H1 (cell line): ENCODE measurements around the gene ADD2. TPM values are rescaled to one million over a fixed set of nuclear protein-coding genes. Genes with fewer than 3 reads are reported as not detected.

Experiments used
- CTCF ChIA-PET: fragments of 300-600 bp; sonication (Branson Sonifier 250); formaldehyde crosslinking; loops from one replicate; lab custom pipeline; 2021; ENCODE audit not compliant: partially characterized antibody; lab: Charles Lee
- POLR2A ChIA-PET: fragments of 300-600 bp; sonication (Branson Sonifier 250); formaldehyde crosslinking; loops from one replicate; lab custom pipeline; 2021; ENCODE audit warnings: inconsistent platforms; ENCODE audit not compliant: partially characterized antibody; lab: Charles Lee
- DNase-seq, 2 experiments: peaks; one replicate each; pipeline versions ENCODE4 v3.0.0 to v3.0.0-alpha.2; 2010 to 2022; ENCODE audit warnings: low spot score in 2 of 2, low read depth in 1 of 2, mixed read lengths in 1 of 2
- FAIRE-seq: peaks from 2 replicates; lab custom pipeline; 2011; peaks lifted over from hg19 to GRCh38; lab: Jason Lieb, UNC
- H2AFZ ChIP-seq: 2 replicates; pipeline ENCODE4 v1.8.1; 2012; ENCODE audit warnings: low read length, inconsistent platforms
- H2AK5ac ChIP-seq: 2 replicates; pipeline ENCODE4 v1.6.1; 2013; ENCODE audit warnings: low read depth, low read length
- H2BK120ac ChIP-seq: replicated peaks from 2 replicates; pipeline ENCODE3; 2013; ENCODE audit warnings: low read depth, low read length, inconsistent platforms
- H2BK12ac ChIP-seq: 2 replicates; pipeline ENCODE4 v1.6.1; 2013; ENCODE audit warnings: low read depth, low read length
- H2BK15ac ChIP-seq: 2 replicates; pipeline ENCODE4 v1.6.1; 2013; ENCODE audit warnings: low read length
- H2BK20ac ChIP-seq: 2 replicates; pipeline ENCODE4 v1.6.1; 2013; ENCODE audit warnings: low read length
- H2BK5ac ChIP-seq: 2 replicates; pipeline ENCODE4 v1.6.1; 2013; ENCODE audit warnings: low read depth, low read length
- H3K14ac ChIP-seq: 2 replicates; pipeline ENCODE4 v1.6.1; 2013; ENCODE audit warnings: inconsistent platforms; ENCODE audit not compliant: insufficient read length
- H3K18ac ChIP-seq: 2 replicates; pipeline ENCODE4 v1.6.1; 2013; ENCODE audit warnings: low read length; ENCODE audit errors: extremely low read depth
- H3K23ac ChIP-seq: 2 replicates; pipeline ENCODE4 v1.6.1; 2013; ENCODE audit warnings: inconsistent platforms; ENCODE audit not compliant: insufficient read length
- H3K23me2 ChIP-seq: 2 replicates; pipeline ENCODE4 v1.6.1; 2013; ENCODE audit warnings: low read depth, low read length
- H3K27ac ChIP-seq: 2 replicates; pipeline ENCODE4 v1.6.1; 2011; ENCODE audit warnings: low read depth, low read length, inconsistent platforms
- H3K27me3 ChIP-seq, 4 experiments: replicated peaks in 1 of 4; 1 replicate in 1 of 4; 2 replicates in 3 of 4; pipeline versions ENCODE4 v1.6.1 to v1.8.1; 2011 to 2013; ENCODE audit warnings: low read length in 3 of 4, mild to moderate bottlenecking in 3 of 4, inconsistent platforms in 2 of 4, mixed read lengths in 2 of 4, moderate library complexity in 1 of 4; ENCODE audit not compliant: control insufficient read depth in 3 of 4, insufficient read depth in 3 of 4; ENCODE audit errors: extremely low read depth in 1 of 4
- H3K36me3 ChIP-seq, 4 experiments: 2 replicates each; pipeline versions ENCODE4 v1.6.1 to v1.8.1; 2011 to 2013; ENCODE audit warnings: mild to moderate bottlenecking in 4 of 4, low read length in 3 of 4, moderate library complexity in 2 of 4, control low read depth in 1 of 4, inconsistent platforms in 1 of 4; ENCODE audit not compliant: insufficient read depth in 4 of 4, control insufficient read depth in 2 of 4
- H3K4ac ChIP-seq: replicated peaks from 2 replicates; pipeline ENCODE3; 2013; ENCODE audit warnings: low read length, low read depth, mixed read lengths, inconsistent platforms; ENCODE audit not compliant: insufficient read length
- H3K4me1 ChIP-seq, 4 experiments: replicated peaks in 1 of 4; 1 replicate in 1 of 4; 2 replicates in 3 of 4; pipeline versions ENCODE4 v1.6.1 to v1.8.1; 2011 to 2013; ENCODE audit warnings: low read length in 3 of 4, inconsistent platforms in 2 of 4, mixed read lengths in 1 of 4; ENCODE audit not compliant: insufficient read depth in 4 of 4, control insufficient read depth in 3 of 4
- H3K4me2 ChIP-seq, 2 experiments: 2 replicates each; pipeline versions ENCODE4 v1.6.1 to v1.8.1; 2011 to 2013; ENCODE audit warnings: low read depth in 2 of 2, low read length in 2 of 2, control low read depth in 1 of 2, inconsistent platforms in 1 of 2, mild to moderate bottlenecking in 1 of 2; ENCODE audit not compliant: insufficient read depth in 1 of 2
- H3K4me3 ChIP-seq, 4 experiments: fragments of 200-600, 300-600 bp in 1 of 4; sonication (generic), shearing (Covaris generic), sonication (Bioruptor Twin) in 1 of 4; 2 replicates each; pipeline versions ENCODE4 v1.5.1 to v1.8.1; 2011 to 2016; ENCODE audit warnings: low read length in 4 of 4, low read depth in 3 of 4, control low read depth in 2 of 4, inconsistent platforms in 2 of 4, mild to moderate bottlenecking in 2 of 4, mixed read lengths in 1 of 4, moderate library complexity in 1 of 4; ENCODE audit not compliant: insufficient read depth in 2 of 4; ENCODE audit errors: extremely low read depth in 1 of 4
- H3K56ac ChIP-seq: replicated peaks from 2 replicates; pipeline ENCODE3; 2013; ENCODE audit warnings: low read depth, mild to moderate bottlenecking, mixed read lengths, low read length, inconsistent platforms; ENCODE audit not compliant: insufficient read length
- H3K79me1 ChIP-seq: 2 replicates; pipeline ENCODE4 v1.6.1; 2013; ENCODE audit warnings: low read depth, low read length, control low read depth
- H3K79me2 ChIP-seq, 2 experiments: 2 replicates each; pipeline versions ENCODE4 v1.6.1 to v1.8.1; 2012 to 2013; ENCODE audit warnings: low read length in 2 of 2, mild to moderate bottlenecking in 2 of 2, inconsistent platforms in 1 of 2; ENCODE audit not compliant: insufficient read depth in 2 of 2, control insufficient read depth in 1 of 2
- H3K9ac ChIP-seq, 4 experiments: replicated peaks in 1 of 4; 1 replicate in 1 of 4; 2 replicates in 3 of 4; pipeline versions ENCODE4 v1.6.1 to v1.8.1; 2011 to 2013; ENCODE audit warnings: low read depth in 3 of 4, low read length in 3 of 4, control low read depth in 2 of 4, mild to moderate bottlenecking in 2 of 4, moderate library complexity in 2 of 4, inconsistent platforms in 1 of 4; ENCODE audit errors: extremely low read depth in 1 of 4
- H3K9me3 ChIP-seq, 2 experiments: 2 replicates each; pipeline versions ENCODE4 v1.6.1 to v1.8.1; 2012 to 2013; ENCODE audit warnings: mild to moderate bottlenecking in 2 of 2, moderate library complexity in 2 of 2, control low read depth in 1 of 2, inconsistent platforms in 1 of 2, low read depth in 1 of 2, low read length in 1 of 2, mixed read lengths in 1 of 2; ENCODE audit not compliant: insufficient read depth in 2 of 2
- H4K20me1 ChIP-seq, 2 experiments: replicated peaks in 1 of 2; 2 replicates each; pipeline versions ENCODE3 to v1.8.1; 2011 to 2013; ENCODE audit warnings: inconsistent platforms in 2 of 2, low read length in 2 of 2, mild to moderate bottlenecking in 1 of 2; ENCODE audit not compliant: insufficient read depth in 2 of 2, control insufficient read depth in 1 of 2
- H4K5ac ChIP-seq: 2 replicates; pipeline ENCODE4 v1.6.1; 2013; ENCODE audit warnings: low read length, low read depth, mixed read lengths, inconsistent platforms; ENCODE audit not compliant: insufficient read length
- H4K8ac ChIP-seq: 2 replicates; pipeline ENCODE4 v1.8.0; 2013; ENCODE audit warnings: mild to moderate bottlenecking, moderate library complexity, low read length, inconsistent platforms; ENCODE audit not compliant: insufficient read depth; ENCODE audit errors: extremely low read depth
- H4K91ac ChIP-seq: replicated peaks from 2 replicates; pipeline ENCODE3; 2013; ENCODE audit warnings: low read length, mixed read lengths, inconsistent platforms; ENCODE audit not compliant: insufficient read length
- FOSL1 ChIP-seq: IDR thresholded peaks from 2 replicates; pipeline ENCODE4 v1.6.1; 2011; ENCODE audit warnings: mild to moderate bottlenecking, low read depth, low read length, moderate library complexity; ENCODE audit not compliant: insufficient read depth
- KDM4A ChIP-seq: IDR thresholded peaks from one replicate; pipeline ENCODE4 v1.7.1; 2012; ENCODE audit warnings: low read depth, mild to moderate bottlenecking, moderate library complexity, low read length, inconsistent platforms; ENCODE audit not compliant: severe bottlenecking
- POLR2A ChIP-seq, 2 experiments: IDR thresholded peaks; 1 replicate in 1 of 2; 2 replicates in 1 of 2; pipeline ENCODE4 v1.6.1; 2011; ENCODE audit warnings: low read depth in 2 of 2, low read length in 2 of 2, mild to moderate bottlenecking in 2 of 2; ENCODE audit errors: control extremely low read depth in 1 of 2
- TEAD4 ChIP-seq: IDR thresholded peaks from 2 replicates; pipeline ENCODE4 v1.6.1; 2012; ENCODE audit warnings: low read depth, low read length, inconsistent platforms, mixed read lengths
- WGBS, 2 experiments: shearing (Covaris generic) in 1 of 2; methylation state at CpG; one replicate each; pipeline versions ENCODE4 v1.1.6 to v1.1.7; 2013 to 2015; ENCODE audit warnings: low lambda C conversion rate in 2 of 2, mixed read lengths in 2 of 2, inconsistent platforms in 1 of 2, low coverage in 1 of 2, missing lambda C conversion rate in 1 of 2; ENCODE audit not compliant: insufficient replicate concordance in 2 of 2, insufficient coverage in 1 of 2, insufficient read length in 1 of 2; ENCODE audit errors: extremely low coverage in 1 of 2, missing lambda C conversion rate in 1 of 2; 5-methylcytosine and 5-hydroxymethylcytosine counted together
- polyA plus RNA-seq, 7 experiments: library from polyadenylated mRNA; depleted of rRNA in 3 of 7; stranded (reverse) in 5 of 7; unstranded in 2 of 7; fragments of >200 nt in 5 of 7; fragments of 200-250 nt in 2 of 7; gene quantifications; 1 replicate in 5 of 7; 2 replicates in 1 of 7; 4 replicates in 1 of 7; pipeline versions ENCODE4 v1.2.1 to v1.2.3, GENCODE V29; 2011 to 2013; ENCODE audit warnings: missing spikeins in 2 of 7, mixed read lengths in 2 of 7
- total RNA-seq: library from RNA; stranded (reverse); fragmentation: NEBNext Ultra II Directional; extraction: Animal tissue kit (Norgen Biotek cat#: 25700); gene quantifications from 2 replicates; pipeline ENCODE4 v1.2.1, GENCODE V29; 2021

The ADD2 gene
- total and polyA plus RNA-seq, 2 of the 8 experiments (the other 6 are each of a cell fraction or from before 2014, with no cell fraction given): 58.5 to 170 TPM

GRCh38 chr2:70691497-70692140 lies 76.4 kb downstream of the ADD2 start:
- H2BK15ac ChIP-seq: no peak overlapping the region
- H3K4ac ChIP-seq: no peak overlapping the region
- no peak overlapping the region for H2BK12ac ChIP-seq
- TF ChIP-seq FOSL1: no peak
- no peak for TF ChIP-seq TEAD4
- no peak for TF ChIP-seq KDM4A
- no peak for TF ChIP-seq POLR2A (IDR thresholded peaks at IDR 0.05; ENCODE audit: control extremely low read depth in 1 of 2, low read depth in 2 of 2, low read length in 2 of 2)
- TF ChIP-seq, all 59 proteins: peak for 0
- Histone ChIP-seq H3K4me3 (no peak overlapping the region), H4K8ac (no peak overlapping the region), H3K9ac (no peak overlapping the region), H3K79me2 (no peaks in the 10 kb centered on the region), H4K5ac (no peak overlapping the region), H3K79me1 (peaks cover 3% of the 10 kb centered on the region; the same call in 1 of the 2 replicates), H2AK5ac (no peak overlapping the region), H3K9me3 (no peaks in the 10 kb centered on the region), H3K36me3 (peaks cover 29 to 65% (median 52%) of the 10 kb centered on the region in 4 experiments), H3K14ac (no peak overlapping the region), H3K4me2 (no peak overlapping the region), H2BK120ac (no peak overlapping the region), H3K4me1 (peaks cover 0 to 9% (median 2%) of the 10 kb centered on the region in 4 experiments; a peak in 5 of 7 replicates), H4K91ac (no peak overlapping the region), H3K18ac (no peak overlapping the region), H2AFZ (no peak overlapping the region), H2BK5ac (no peak overlapping the region), H4K20me1 (peaks cover 0 to 15% of the 10 kb centered on the region in 2 experiments), H3K27me3 (no peaks in the 10 kb centered on the region), H3K23ac (no peak overlapping the region), H3K56ac (no peak overlapping the region), H3K23me2 (no peaks in the 10 kb centered on the region), H3K27ac (no peak overlapping the region), H2BK20ac (no peak overlapping the region)
- ChIA-PET CTCF (interaction anchor here (1.5 to 7.5 kb wide), 2 partner anchors 18 to 95 kb away, joined by 3 to 117 read pairs; partner anchors contain the start of gene FIGLA), POLR2A (no interaction called here)
- DNase-seq: no peak
- 83% methylated on average over 8 of the region's 8 CpGs; no CpG with 5 or more reads in 1 of the 2 experiments for WGBS, 2 experiments
- no peak for FAIRE-seq
